Astrocyte of the cerebellum (primary cell): Measurements from ENCODE around the gene PTPRB.
A peak's percentile ranks its signal among the peaks of the same experiment; 100 is the strongest.

Source experiments
- DNase-seq: peaks from one replicate; pipeline ENCODE4 v3.0.0-alpha.2; 2011; ENCODE audit warnings: low read depth
- H3K4me3 ChIP-seq: 2 replicates; pipeline ENCODE4 v1.5.1; 2011; ENCODE audit warnings: mild to moderate bottlenecking, low read depth, low read length, moderate library complexity
- CTCF ChIP-seq: IDR thresholded peaks from 2 replicates; pipeline ENCODE4 v1.5.1; 2012; ENCODE audit warnings: low read length, low read depth, moderate library complexity, mild to moderate bottlenecking; ENCODE audit errors: missing control alignments
- in situ Hi-C: cut with HindIII; loops from 2 replicates; pipeline ENCODE4 v1.10.0; 2017; ENCODE audit warnings: low sequenced_read_pairs

PTPRB gene

GRCh38 chr12:70645494-70646317 is 8.5 kb upstream of the PTPRB start:
- no peak for TF ChIP-seq CTCF
- DNase-seq = peak; percentile 87
- H3K4me3 ChIP-seq = no peak overlapping the region
- in situ Hi-C loops = no loop called here

- TF ChIP-seq CTCF = no peak
- in situ Hi-C loops = no loop called here
- H3K4me3 ChIP-seq = no peak overlapping the region
- DNase-seq = no peak
Observed at GRCh38 chr12:70644861-70645260, 7.6 kb upstream of the PTPRB start.

DNA sequence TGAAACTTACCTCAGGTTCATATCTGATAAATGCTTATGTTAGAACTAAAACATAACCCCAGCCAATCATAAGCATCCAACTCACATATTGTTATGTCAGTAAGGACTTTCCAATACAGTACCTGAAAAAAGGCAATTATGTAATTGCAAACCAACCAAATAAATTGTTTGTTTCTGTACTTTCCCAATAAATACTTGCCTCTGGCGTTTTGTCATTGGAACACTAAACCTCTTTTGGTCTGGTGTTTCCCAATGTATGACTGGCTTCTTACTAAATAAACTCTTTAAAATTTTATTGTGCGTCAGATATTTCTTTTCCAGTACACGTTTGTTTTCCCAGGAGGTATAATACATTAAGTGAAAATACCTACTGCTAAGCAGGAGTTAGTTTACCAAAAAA is 6.7 kb upstream of the PTPRB start:
- no peak overlapping the region for H3K4me3 ChIP-seq
- no peak for TF ChIP-seq CTCF
- no peak for DNase-seq
- in situ Hi-C loops = no loop called here

DNA sequence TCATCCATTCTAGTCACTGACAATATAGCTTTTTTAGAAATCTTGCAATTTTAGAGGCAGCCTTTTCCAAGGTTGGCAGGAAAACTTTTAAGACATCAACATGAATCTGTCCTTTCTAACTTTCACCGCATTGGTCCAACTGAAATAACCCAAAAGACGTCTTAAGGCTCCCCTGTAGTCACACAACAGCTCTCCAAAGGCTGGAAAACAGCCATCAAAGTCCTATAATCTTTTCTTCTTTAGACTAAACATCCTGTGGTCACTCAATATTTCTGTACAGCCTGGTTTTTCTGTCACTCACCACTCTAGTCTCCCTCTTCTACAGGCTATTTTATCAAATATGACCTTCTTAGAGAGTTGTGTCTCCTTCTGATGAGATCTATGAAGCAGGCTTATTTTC is 4.5 kb upstream of the PTPRB start:
- H3K4me3 ChIP-seq = no peak overlapping the region
- TF ChIP-seq CTCF = no peak
- in situ Hi-C loops = no loop called here
- no peak for DNase-seq

GRCh38 chr12:70640901-70641300 is 3.7 kb upstream of the PTPRB start:
- in situ Hi-C loops = no loop called here
- TF ChIP-seq CTCF = no peak
- no peak for DNase-seq
- H3K4me3 ChIP-seq = no peak overlapping the region

- H3K4me3 ChIP-seq = no peak overlapping the region
- in situ Hi-C loops = no loop called here
- TF ChIP-seq CTCF = no peak
- no peak for DNase-seq
Observed at GRCh38 chr12:70639535-70639934, 2.3 kb upstream of the PTPRB start.
